GM12878 (cell line): ENCODE results near the gene KIAA0319L.

Experiments
- NR2C1 ChIP-seq: fragments of 450-650 bp; IDR thresholded peaks from 2 replicates; pipeline ENCODE4 v1.6.1; 2017; ENCODE audit warnings: antibody characterized with exemption, mild to moderate bottlenecking, moderate library complexity
- SPI1 ChIP-seq: IDR thresholded peaks from 2 replicates; pipeline ENCODE4 v1.6.1; 2011; ENCODE audit warnings: low read depth, mild to moderate bottlenecking, low read length, moderate library complexity, borderline replicate concordance; ENCODE audit not compliant: insufficient read depth
- SREBF1 ChIP-seq: IDR thresholded peaks from 2 replicates; pipeline ENCODE4 v1.6.1; 2012; ENCODE audit warnings: mild to moderate bottlenecking, low read length
- TF ChIP-seq, protein P1 (sequence below), 3 experiments: IDR thresholded peaks in 2 of 3; conservative IDR thresholded peaks in 1 of 3; 2 replicates each; pipeline ENCODE4 v1.5.1; 2011; ENCODE audit warnings: low read depth in 3 of 3, low read length in 3 of 3, mild to moderate bottlenecking in 3 of 3, control low read depth in 2 of 3, moderate library complexity in 2 of 3, inconsistent platforms in 1 of 3, mixed read lengths in 1 of 3; ENCODE audit not compliant: control insufficient read depth in 2 of 3, insufficient read depth in 1 of 3; ENCODE audit errors: extremely low read depth in 1 of 3
- TF ChIP-seq, protein P2 (sequence below): fragments of 450-650 bp; IDR thresholded peaks from 2 replicates; pipeline ENCODE4 v1.6.1; 2014; ENCODE audit warnings: mild to moderate bottlenecking
- TF ChIP-seq, protein P3 (sequence below): IDR thresholded peaks from 2 replicates; pipeline ENCODE4 v1.6.1; 2011; ENCODE audit warnings: low read depth, low read length, improper control_type of control experiment, borderline replicate concordance

DNA sequence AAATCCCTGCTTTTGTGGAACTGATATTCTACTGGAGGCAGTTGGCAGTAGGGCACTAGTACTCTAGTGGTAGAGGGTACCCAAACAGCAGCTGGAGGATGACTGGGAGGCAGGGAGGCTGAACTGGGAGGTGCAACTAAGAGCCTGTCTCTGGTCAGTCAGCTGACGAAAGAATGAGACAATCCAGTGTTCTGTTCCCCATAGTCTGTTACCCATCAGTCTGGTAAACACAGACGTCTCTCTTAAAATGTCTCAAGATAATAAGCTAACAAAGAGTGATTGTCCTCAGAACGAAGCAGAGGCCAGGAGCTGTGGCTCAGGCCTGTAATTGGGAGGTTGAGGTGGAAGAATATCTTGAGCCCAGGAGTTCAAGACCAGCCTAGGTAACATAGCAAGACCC, 46.3 kb upstream of the KIAA0319L start:
- TF ChIP-seq, protein P1, sequence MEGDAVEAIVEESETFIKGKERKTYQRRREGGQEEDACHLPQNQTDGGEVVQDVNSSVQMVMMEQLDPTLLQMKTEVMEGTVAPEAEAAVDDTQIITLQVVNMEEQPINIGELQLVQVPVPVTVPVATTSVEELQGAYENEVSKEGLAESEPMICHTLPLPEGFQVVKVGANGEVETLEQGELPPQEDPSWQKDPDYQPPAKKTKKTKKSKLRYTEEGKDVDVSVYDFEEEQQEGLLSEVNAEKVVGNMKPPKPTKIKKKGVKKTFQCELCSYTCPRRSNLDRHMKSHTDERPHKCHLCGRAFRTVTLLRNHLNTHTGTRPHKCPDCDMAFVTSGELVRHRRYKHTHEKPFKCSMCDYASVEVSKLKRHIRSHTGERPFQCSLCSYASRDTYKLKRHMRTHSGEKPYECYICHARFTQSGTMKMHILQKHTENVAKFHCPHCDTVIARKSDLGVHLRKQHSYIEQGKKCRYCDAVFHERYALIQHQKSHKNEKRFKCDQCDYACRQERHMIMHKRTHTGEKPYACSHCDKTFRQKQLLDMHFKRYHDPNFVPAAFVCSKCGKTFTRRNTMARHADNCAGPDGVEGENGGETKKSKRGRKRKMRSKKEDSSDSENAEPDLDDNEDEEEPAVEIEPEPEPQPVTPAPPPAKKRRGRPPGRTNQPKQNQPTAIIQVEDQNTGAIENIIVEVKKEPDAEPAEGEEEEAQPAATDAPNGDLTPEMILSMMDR (IDR thresholded peaks at IDR 0.05 in 2 of 3, conservative IDR thresholded peaks at IDR 0.05 in 1 of 3; ENCODE audit: control insufficient read depth in 2 of 3, extremely low read depth in 1 of 3, insufficient read depth in 1 of 3, low read depth in 3 of 3, low read length in 3 of 3) = no peak
- TF ChIP-seq, protein P2, sequence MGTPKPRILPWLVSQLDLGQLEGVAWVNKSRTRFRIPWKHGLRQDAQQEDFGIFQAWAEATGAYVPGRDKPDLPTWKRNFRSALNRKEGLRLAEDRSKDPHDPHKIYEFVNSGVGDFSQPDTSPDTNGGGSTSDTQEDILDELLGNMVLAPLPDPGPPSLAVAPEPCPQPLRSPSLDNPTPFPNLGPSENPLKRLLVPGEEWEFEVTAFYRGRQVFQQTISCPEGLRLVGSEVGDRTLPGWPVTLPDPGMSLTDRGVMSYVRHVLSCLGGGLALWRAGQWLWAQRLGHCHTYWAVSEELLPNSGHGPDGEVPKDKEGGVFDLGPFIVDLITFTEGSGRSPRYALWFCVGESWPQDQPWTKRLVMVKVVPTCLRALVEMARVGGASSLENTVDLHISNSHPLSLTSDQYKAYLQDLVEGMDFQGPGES = no peak
- TF ChIP-seq, protein P3, sequence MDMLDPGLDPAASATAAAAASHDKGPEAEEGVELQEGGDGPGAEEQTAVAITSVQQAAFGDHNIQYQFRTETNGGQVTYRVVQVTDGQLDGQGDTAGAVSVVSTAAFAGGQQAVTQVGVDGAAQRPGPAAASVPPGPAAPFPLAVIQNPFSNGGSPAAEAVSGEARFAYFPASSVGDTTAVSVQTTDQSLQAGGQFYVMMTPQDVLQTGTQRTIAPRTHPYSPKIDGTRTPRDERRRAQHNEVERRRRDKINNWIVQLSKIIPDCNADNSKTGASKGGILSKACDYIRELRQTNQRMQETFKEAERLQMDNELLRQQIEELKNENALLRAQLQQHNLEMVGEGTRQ = no peak
- no peak for TF ChIP-seq SREBF1
- TF ChIP-seq NR2C1 = no peak
- TF ChIP-seq SPI1 = no peak
